ENCODE results near the gene ZMYND19.

- TF ChIP-seq CTCF (conservative IDR thresholded peaks at IDR 0.05; ENCODE audit: low read length) (no peak), EZH2phosphoT487 (IDR thresholded peaks at IDR 0.05; ENCODE audit: borderline replicate concordance) (no peak)
Measured at GRCh38 chr9:137580209-137580953, 9.9 kb downstream of the ZMYND19 start.

Measured in Loucy (cell line).